MG63 (cell line): Measurements from ENCODE around the gene XAGE5. TPM values are rescaled to one million over a fixed set of nuclear protein-coding genes. Genes with fewer than 3 reads are reported as not detected.
"Not testable (repeated sequence)": the region's sequence is repeated elsewhere in the genome, so short reads cannot be mapped to it uniquely, and the experiment has no call there.

Source experiments
- DNase-seq: peaks from one replicate; pipeline ENCODE4 v3.0.0-alpha.2; 2020
- H3K27me3 ChIP-seq: fragments of 250-450 bp; sonication (Bioruptor Pico); 2 replicates; pipeline ENCODE4 v1.5.1; 2020; ENCODE audit warnings: mild to moderate bottlenecking, moderate library complexity
- H3K36me3 ChIP-seq: fragments of 250-450 bp; sonication (Bioruptor Pico); 2 replicates; pipeline ENCODE4 v1.5.1; 2020; ENCODE audit warnings: mild to moderate bottlenecking, moderate library complexity
- H3K4me3 ChIP-seq: fragments of 250-450 bp; sonication (Bioruptor Pico); 2 replicates; pipeline ENCODE4 v1.5.1; 2020; ENCODE audit warnings: mild to moderate bottlenecking, moderate library complexity
- H3K9me3 ChIP-seq: fragments of 250-450 bp; sonication (Bioruptor Pico); 2 replicates; pipeline ENCODE4 v1.5.1; 2020; ENCODE audit warnings: mild to moderate bottlenecking, moderate library complexity
- total RNA-seq: library from RNA; depleted of rRNA; stranded (reverse); fragments of >200 nt; shearing (Covaris generic); gene quantifications from 2 replicates; pipeline ENCODE4 v1.2.3, GENCODE V29; 2014; ENCODE audit warnings: low replicate concordance; rRNA removed

XAGE5 gene
- total RNA-seq, result not detected in 2 replicates

GRCh38 chrX:52811065-52811625 lies at the start of gene XAGE5:
Gene XAGE5 (plus strand): TSS chrX:52811287. CDS start chrX:52812567, 1,280 bp downstream.
- Histone ChIP-seq H3K9me3 (no peaks in the 10 kb centered on the region), H3K27me3 (no peaks in the 10 kb centered on the region), H3K36me3 (no peaks in the 10 kb centered on the region), H3K4me3 (no peak within 1 kb of the TSS)
- DNase-seq, result no peak

DNA sequence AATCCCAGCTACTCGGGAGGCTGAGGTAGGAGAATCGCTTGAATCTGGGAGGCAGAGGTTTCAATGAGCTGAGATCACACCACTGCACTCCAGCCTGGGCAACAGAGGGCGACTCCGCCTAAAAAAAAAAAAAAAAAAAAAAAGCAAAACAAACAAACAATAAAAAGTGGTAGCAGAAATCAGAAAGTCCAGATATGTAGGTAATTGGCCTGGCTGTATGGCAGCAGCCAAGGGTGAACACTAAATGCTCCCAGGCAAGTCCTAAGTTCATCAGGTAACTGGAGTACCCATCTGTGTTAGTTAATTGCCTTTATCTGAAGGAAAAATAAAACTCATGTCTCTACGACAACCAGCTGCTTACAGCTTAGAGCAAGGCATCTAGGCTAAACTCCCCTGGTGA lies 45.1 kb upstream of the XAGE5 start:
- DNase-seq, H3K9me3 ChIP-seq, H3K36me3 ChIP-seq, H3K27me3 ChIP-seq, H3K4me3 ChIP-seq: not testable (repeated sequence)

DNA sequence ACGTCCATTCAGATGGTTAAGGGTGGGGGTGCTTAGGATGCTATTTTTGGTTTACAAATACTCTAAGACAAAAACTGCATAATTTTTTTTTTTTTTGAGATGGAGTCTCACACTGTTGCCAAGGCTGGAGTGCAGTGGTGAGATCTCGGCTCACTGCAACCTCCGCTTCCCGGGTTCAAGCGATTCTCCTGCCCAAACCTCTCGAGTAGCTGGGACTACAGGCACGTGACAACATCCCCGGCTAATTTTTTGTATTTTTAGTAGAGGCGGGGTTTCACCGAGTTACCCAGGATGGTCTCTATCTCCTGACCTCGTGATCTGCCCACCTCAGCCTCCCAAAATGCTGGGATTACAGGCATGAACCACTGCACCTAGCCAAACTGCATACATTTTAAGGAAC lies 37.6 kb upstream of the XAGE5 start:
- not testable (repeated sequence) for H3K4me3 ChIP-seq, DNase-seq, H3K9me3 ChIP-seq, H3K36me3 ChIP-seq, H3K27me3 ChIP-seq

- H3K9me3 ChIP-seq, DNase-seq, H3K27me3 ChIP-seq, H3K4me3 ChIP-seq, H3K36me3 ChIP-seq: not testable (repeated sequence)
Measured at GRCh38 chrX:52797327-52797726, 13.8 kb upstream of the XAGE5 start, which contains the start of gene SPANXN5. Gene SPANXN5 (minus strand): TSS chrX:52797427. CDS start chrX:52797348, 79 bp downstream.

DNA sequence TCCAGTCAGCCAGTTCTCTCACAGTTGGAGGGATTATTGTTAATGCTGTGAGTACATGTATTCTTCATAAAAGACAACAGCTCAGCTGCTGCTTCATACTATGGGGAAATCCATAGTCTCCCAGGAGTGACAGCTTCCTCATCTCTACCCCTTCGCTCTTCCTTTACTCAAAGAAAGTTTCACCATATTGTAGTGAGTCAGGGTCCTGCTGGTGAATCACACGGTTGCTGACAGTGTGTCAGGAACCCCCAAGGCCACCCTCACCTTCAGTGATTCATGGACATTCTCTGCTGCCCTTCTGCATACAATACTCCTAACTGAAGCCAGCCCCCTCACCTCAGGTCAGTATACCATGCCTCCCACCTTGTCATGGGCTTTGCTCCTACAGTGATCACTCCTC lies 6.2 kb upstream of the XAGE5 start:
- H3K4me3 ChIP-seq, H3K36me3 ChIP-seq, H3K9me3 ChIP-seq, DNase-seq, H3K27me3 ChIP-seq: not testable (repeated sequence)

- H3K9me3 ChIP-seq, result no peaks in the 10 kb centered on the region
Measured at GRCh38 chrX:52819788-52820187, 8.7 kb downstream of the XAGE5 start.

DNA sequence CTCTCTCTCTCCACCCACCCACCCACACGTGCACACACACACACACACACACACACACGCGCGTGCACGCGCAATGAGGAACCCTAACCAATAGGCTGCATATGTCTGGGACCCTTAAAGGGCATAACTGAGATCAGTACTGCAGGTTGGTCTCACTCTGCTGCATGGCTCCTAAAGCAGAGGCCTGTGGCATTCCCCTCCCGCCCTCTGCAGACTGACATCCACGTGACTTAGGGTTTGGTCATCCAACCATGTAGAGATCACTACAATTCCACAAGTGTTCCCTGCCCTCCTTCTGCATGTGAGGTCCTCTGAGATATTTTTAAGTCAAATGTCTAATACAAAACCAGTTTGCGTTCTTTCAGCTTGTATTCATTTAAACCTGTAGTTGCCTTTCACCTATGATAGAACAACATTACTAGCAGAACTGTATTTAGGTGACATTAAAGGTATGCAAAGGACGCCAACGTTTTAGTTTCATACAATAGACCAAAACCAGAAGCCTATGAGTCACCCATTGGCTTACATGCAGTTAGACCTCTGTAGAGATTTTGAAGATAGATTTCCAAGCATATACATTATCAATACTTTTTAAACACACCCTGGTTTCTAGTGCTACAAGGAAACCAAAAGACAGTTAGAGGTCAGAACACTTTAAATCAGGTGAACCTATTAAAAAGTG lies 10.1 kb downstream of the XAGE5 start:
- DNase-seq, result no peak
- H3K9me3 ChIP-seq, result no peaks in the 10 kb centered on the region
- no peaks in the 10 kb centered on the region for H3K27me3 ChIP-seq
- no peak overlapping the region for H3K4me3 ChIP-seq
- H3K36me3 ChIP-seq, result no peaks in the 10 kb centered on the region

More at GRCh38 chrX:52819788-52820187, 8.7 kb downstream of the XAGE5 start:
- DNase-seq, result no peak
- no peaks in the 10 kb centered on the region for H3K27me3 ChIP-seq
- H3K4me3 ChIP-seq, result no peak overlapping the region
- no peaks in the 10 kb centered on the region for H3K36me3 ChIP-seq

GRCh38 chrX:52824608-52825007 lies 13.5 kb downstream of the XAGE5 start:
- Histone ChIP-seq H3K27me3 (no peaks in the 10 kb centered on the region), H3K36me3 (no peaks in the 10 kb centered on the region), H3K4me3 (no peak overlapping the region), H3K9me3 (no peaks in the 10 kb centered on the region)
- no peak for DNase-seq

- H3K4me3 ChIP-seq, result no peak overlapping the region
- no peaks in the 10 kb centered on the region for H3K9me3 ChIP-seq
- no peak for DNase-seq
- no peaks in the 10 kb centered on the region for H3K36me3 ChIP-seq
- H3K27me3 ChIP-seq, result no peaks in the 10 kb centered on the region
Measured at GRCh38 chrX:52830551-52830950, 19.5 kb downstream of the XAGE5 start.

- Histone ChIP-seq H3K36me3 (no peaks in the 10 kb centered on the region), H3K9me3 (no peaks in the 10 kb centered on the region), H3K27me3 (no peaks in the 10 kb centered on the region), H3K4me3 (no peak overlapping the region)
- DNase-seq, result no peak
Measured at GRCh38 chrX:52839137-52839536, 28.1 kb downstream of the XAGE5 start.

- H3K36me3 ChIP-seq, DNase-seq, H3K9me3 ChIP-seq, H3K27me3 ChIP-seq, H3K4me3 ChIP-seq: not testable (repeated sequence)
Measured at GRCh38 chrX:52843619-52844018, 32.5 kb downstream of the XAGE5 start.

DNA sequence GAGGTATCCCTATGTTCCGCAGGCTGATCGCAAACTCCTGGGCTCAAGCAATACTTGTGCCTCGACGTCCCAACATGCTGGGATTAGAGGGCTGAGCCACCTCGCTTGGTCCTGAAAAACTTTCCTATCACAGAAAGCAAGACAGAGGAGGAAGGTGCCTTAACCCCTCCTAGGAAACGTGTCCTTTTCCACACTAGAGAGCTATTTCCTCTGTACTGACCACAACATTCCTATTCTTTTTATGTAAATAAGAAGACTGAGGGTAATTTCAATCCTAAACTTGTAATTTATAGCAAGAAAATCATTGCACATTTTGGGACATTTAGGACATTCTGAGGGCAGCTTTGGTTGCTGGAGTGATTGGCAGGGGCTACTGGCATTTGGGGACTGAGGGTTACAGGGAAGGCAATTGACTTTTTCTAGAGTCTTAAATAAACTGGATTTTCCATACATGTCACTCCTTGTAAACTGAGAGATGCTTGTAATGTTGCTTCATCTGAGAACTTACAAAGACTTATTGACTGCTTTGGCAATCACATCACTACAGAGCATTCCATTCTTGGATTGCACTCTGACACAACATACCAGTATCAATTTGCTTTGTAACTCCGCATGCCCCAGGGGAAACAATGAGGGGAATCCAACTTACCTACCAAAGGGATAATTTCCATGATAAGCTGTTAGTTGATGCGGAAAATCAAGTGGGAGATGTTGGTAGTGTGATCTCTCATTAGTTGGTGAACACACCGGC lies 41.2 kb downstream of the XAGE5 start:
- H3K4me3 ChIP-seq, result no peak overlapping the region

DNA sequence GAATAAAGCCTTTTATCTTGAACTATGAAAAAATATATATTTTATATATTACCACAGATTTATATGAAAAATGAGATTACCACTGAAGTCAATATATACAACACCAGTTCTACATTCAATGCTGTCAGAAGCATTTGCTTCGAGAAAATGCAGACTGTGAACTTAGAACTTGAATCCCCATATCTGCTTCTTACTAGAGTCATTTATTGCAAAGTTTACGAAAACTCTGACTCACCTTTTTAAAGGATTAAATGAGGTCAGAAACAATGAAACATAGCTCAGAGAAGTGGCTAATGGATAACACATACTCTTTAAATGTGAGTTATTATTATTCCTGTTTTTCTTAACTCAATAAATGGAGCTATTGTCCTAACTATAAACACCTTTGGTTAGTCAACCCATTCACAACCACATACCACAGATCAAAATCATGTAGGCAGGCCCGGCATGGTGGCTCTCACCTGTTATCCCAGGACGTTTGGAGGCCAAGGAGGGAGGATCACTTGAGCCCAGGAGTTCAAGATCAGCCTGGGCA lies 46.0 kb downstream of the XAGE5 start:
- H3K9me3 ChIP-seq, H3K4me3 ChIP-seq, DNase-seq, H3K27me3 ChIP-seq, H3K36me3 ChIP-seq: not testable (repeated sequence)

More for the DNA sequence above, 41.2 kb downstream of the XAGE5 start:
- no peaks in the 10 kb centered on the region for H3K36me3 ChIP-seq
- DNase-seq, result no peak
- no peaks in the 10 kb centered on the region for H3K9me3 ChIP-seq
- H3K27me3 ChIP-seq, result no peaks in the 10 kb centered on the region; the same call in 1 of the 2 replicates

GRCh38 chrX:52865343-52865998 lies 54.4 kb downstream of the XAGE5 start:
- no peaks in the 10 kb centered on the region for H3K36me3 ChIP-seq
- H3K4me3 ChIP-seq, result no peak overlapping the region
- no peak for DNase-seq
- H3K9me3 ChIP-seq, result no peaks in the 10 kb centered on the region
- H3K27me3 ChIP-seq, result no peaks in the 10 kb centered on the region
